HG03342 (cell line): Measurements from ENCODE around the gene DBNL.

Experiments
- ATAC-seq: cut with Tn5 transposase; IDR thresholded peaks from one replicate; pipeline ENCODE4 v1.9.1; 2021; ENCODE audit warnings: mild to moderate bottlenecking, moderate library complexity; ENCODE audit not compliant: unreplicated experiment

Gene DBNL

DNA sequence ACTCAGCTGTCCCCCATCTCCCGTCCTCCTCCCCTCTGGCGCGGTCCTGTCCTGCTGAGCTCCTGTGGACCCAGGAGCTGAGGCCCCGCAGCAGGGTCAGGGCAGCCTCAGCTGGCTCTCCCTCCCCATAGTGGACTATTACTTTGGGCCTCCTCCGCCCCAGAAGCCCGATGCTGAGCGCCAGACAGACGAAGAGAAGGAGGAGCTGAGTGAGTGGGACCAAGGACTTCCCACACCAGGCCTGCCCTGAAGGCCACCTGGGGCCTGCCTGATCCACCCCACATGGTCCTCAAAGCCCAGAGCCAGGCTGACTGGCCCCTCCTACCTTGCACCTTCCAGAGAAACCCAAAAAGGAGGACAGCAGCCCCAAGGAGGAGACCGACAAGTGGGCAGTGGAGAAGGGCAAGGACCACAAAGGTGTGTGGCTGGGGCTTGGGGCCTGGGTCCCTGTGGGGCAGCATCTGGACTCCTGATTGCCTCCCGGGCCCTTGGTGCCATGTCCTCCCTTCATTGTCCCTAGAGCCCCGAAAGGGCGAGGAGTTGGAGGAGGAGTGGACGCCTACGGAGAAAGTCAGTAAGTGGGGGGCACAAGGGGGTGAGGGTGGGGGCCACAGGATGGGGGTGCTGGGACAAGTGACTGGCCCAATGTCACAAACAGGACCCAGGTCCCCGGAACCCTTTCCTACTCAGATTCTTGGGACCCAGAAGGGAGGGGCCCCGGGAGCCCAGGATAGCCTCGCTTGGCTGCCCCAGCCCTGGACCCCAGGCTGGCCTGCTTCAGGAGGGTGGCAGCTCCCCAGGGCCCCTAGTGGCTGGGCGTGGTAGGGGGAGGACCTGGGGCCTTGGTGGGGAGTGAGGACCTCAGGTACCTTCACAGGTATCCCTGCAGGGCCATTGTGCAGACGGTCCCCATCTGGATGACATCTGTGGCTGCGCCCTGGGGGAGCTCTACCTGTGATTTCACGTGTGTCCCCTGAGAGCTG lies 64.6 kb downstream of the DBNL start:
- no peak for ATAC-seq

DNA sequence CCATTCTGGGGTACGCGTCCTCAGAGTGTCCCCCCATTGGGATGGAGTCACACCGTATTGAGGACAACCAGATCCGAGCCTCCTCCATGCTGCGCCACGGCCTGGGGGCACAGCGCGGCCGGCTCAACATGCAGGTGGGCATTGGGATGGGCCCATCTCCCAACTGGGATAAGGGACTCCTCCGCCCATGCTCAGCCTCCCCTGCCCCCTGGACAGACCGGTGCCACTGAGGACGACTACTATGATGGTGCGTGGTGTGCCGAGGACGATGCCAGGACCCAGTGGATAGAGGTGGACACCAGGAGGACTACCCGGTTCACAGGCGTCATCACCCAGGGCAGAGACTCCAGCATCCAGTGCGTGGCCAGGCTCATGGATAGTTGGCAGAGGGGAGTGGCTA lies 65.5 kb downstream of the DBNL start:
- no peak for ATAC-seq

DNA sequence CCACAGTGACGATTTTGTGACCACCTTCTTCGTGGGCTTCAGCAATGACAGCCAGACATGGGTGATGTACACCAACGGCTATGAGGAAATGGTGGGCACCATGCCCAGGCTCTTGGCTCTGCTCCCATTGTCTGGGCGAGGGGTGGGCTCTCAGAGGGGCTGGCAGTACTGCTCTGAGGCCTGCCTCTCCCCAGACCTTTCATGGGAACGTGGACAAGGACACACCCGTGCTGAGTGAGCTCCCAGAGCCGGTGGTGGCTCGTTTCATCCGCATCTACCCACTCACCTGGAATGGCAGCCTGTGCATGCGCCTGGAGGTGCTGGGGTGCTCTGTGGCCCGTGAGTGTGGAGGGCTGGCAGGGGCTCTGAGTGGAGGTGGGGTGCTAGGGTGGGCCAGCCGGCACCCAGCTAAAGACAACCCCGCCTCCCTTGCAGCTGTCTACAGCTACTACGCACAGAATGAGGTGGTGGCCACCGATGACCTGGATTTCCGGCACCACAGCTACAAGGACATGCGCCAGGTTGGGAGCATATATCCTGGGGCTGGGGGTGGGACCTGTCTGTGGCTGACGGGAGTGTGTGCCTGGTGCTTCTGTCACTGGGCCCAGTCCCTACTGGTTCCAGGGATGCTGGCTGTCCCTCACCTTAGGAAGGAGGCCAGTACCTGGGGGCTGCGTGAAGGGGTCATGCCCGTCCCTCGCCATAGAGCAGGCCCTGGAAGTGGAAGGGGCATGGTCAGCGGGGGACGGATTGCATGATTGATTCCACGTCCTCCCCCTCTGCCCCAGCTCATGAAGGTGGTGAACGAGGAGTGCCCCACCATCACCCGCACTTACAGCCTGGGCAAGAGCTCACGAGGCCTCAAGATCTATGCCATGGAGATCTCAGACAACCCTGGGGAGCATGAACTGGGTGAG lies 66.5 kb downstream of the DBNL start:
- no peak for ATAC-seq
